GM10266 (cell line): ENCODE data around the gene FXYD3.

Experiments
- DNase-seq: peaks from one replicate; pipeline ENCODE4 v3.0.0; 2012; ENCODE audit errors: extremely low spot score
- CTCF ChIP-seq: IDR thresholded peaks from 2 replicates; pipeline ENCODE4 v1.5.1; 2012; ENCODE audit warnings: mild to moderate bottlenecking, low read depth; ENCODE audit not compliant: control insufficient read depth, insufficient read depth; ENCODE audit errors: missing control alignments

The FXYD3 gene

GRCh38 chr19:35077411-35078223 lies 38.0 kb upstream of the FXYD3 start:
- no peak for DNase-seq
- TF ChIP-seq CTCF = no peak

- no peak for DNase-seq
- no peak for TF ChIP-seq CTCF
These were observed 35.8 kb upstream of the FXYD3 start for GRCh38 chr19:35079826-35080225.

- no peak for DNase-seq
- no peak for TF ChIP-seq CTCF
These were observed 34.9 kb upstream of the FXYD3 start for GRCh38 chr19:35080613-35081170.

- DNase-seq = no peak
These were observed 34.4 kb upstream of the FXYD3 start for GRCh38 chr19:35081201-35081600.

GRCh38 chr19:35083691-35084508 lies 31.7 kb upstream of the FXYD3 start:
- TF ChIP-seq CTCF = no peak
- DNase-seq = no peak

More at GRCh38 chr19:35081201-35081600, 34.4 kb upstream of the FXYD3 start:
- TF ChIP-seq CTCF = no peak

GRCh38 chr19:35084509-35084762 lies 31.2 kb upstream of the FXYD3 start:
- TF ChIP-seq CTCF = no peak
- no peak for DNase-seq

GRCh38 chr19:35085947-35086346 lies 29.7 kb upstream of the FXYD3 start:
- peak; percentile 67 for DNase-seq

More at GRCh38 chr19:35085947-35086346, 29.7 kb upstream of the FXYD3 start:
- no peak for TF ChIP-seq CTCF
